ENCODE data around the gene HMGXB3.
"Not testable (repeated sequence)": the region's sequence is repeated elsewhere in the genome, so short reads cannot be mapped to it uniquely, and the experiment has no call there.

HMGXB3 gene

DNA sequence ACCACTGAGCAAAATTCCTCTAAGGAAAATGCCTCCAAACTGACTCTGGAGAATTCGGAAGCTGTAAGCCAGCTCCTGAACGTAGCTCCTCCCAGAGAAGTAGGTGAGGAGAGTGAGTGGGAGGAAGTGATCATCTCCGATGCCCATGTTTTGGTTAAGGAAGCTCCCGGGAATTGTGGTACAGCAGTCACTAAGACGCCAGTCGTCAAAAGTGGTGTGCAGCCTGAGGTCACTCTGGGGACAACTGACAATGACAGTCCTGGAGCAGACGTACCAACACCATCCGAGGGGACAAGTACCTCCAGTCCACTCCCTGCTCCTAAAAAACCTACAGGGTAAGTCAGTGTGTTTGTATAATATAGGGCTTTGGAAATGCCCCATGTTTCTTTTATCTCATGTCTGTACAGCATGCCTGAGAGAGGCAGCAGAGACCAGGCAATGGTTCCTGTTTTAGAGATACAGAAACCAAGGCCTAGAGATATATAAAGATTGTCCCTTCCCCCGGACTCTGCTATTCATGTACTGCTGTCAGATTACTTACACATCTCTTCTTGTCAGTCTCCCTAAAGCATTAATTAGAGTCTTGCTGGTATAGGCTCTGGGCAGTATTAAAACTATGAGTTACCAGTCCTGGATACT lies 23.9 kb downstream of the HMGXB3 start:
- peaks cover 35% of the 10 kb centered on the region for H3K4me1 ChIP-seq (ENCODE audit: low read length)
- H4K20me1 ChIP-seq (ENCODE audit: insufficient read depth, low read length) = no peaks in the 10 kb centered on the region
- peaks cover 28% of the 10 kb centered on the region for H3K79me2 ChIP-seq (ENCODE audit: low read length)
- DNase-seq = no peak
- no peak overlapping the region for H3K4me2 ChIP-seq (ENCODE audit: low read depth, low read length)
- H3K27me3 ChIP-seq (replicated peaks; ENCODE audit: insufficient read depth, low read length) = no peaks in the 10 kb centered on the region
- TF ChIP-seq, protein P1, sequence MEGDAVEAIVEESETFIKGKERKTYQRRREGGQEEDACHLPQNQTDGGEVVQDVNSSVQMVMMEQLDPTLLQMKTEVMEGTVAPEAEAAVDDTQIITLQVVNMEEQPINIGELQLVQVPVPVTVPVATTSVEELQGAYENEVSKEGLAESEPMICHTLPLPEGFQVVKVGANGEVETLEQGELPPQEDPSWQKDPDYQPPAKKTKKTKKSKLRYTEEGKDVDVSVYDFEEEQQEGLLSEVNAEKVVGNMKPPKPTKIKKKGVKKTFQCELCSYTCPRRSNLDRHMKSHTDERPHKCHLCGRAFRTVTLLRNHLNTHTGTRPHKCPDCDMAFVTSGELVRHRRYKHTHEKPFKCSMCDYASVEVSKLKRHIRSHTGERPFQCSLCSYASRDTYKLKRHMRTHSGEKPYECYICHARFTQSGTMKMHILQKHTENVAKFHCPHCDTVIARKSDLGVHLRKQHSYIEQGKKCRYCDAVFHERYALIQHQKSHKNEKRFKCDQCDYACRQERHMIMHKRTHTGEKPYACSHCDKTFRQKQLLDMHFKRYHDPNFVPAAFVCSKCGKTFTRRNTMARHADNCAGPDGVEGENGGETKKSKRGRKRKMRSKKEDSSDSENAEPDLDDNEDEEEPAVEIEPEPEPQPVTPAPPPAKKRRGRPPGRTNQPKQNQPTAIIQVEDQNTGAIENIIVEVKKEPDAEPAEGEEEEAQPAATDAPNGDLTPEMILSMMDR (IDR thresholded peaks at IDR 0.05; ENCODE audit: low read length) = peak; percentile 16; the same call in 1 of the 2 replicates
- no peak for TF ChIP-seq EZH2phosphoT487 (IDR thresholded peaks at IDR 0.05; ENCODE audit: low read length)
- no peak overlapping the region for H3K4me3 ChIP-seq (ENCODE audit: low read length)
- H3K36me3 ChIP-seq (replicated peaks; ENCODE audit: insufficient read depth, low read length) = peaks cover 8% of the 10 kb centered on the region; the same call in 1 of the 2 replicates
- no peak overlapping the region for H3K27ac ChIP-seq (ENCODE audit: low read length)
- H3K9me2 ChIP-seq (replicated peaks; ENCODE audit: insufficient read depth, low read length) = no peaks in the 10 kb centered on the region
- no peak overlapping the region for H3K9ac ChIP-seq (ENCODE audit: low read length)
- H2AFZ ChIP-seq (ENCODE audit: low read length) = no peak overlapping the region
- H3F3A ChIP-seq (ENCODE audit: insufficient read depth, low read length) = peaks cover 29% of the 10 kb centered on the region
- H3K9me3 ChIP-seq (replicated peaks; ENCODE audit: insufficient read depth, low read length) = no peaks in the 10 kb centered on the region

DNA sequence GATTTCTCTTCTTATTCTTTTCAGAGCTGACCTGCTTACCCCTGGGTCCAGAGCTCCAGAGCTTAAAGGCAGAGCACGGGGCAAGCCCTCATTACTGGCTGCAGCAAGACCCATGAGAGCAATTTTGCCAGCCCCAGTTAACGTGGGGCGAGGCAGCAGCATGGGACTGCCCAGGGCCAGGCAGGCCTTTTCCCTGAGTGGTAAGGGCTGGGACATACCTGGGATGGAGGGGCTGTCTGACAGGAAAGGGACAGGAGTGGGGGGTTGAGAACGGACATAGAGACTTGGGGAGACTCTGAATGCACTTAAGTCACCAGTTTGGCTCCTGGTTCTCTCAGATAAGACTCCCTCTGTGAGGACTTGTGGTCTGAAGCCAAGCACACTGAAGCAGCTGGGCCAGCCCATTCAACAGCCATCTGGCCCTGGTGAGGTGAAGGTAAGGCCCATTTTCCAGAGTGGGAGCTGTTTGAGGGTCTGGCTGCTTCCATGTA lies 26.2 kb downstream of the HMGXB3 start:
- peaks cover 17% of the 10 kb centered on the region for H3K79me2 ChIP-seq (ENCODE audit: low read length)
- no peaks in the 10 kb centered on the region for H3K9me2 ChIP-seq (replicated peaks; ENCODE audit: insufficient read depth, low read length)
- H3F3A ChIP-seq (ENCODE audit: insufficient read depth, low read length) = peaks cover 8% of the 10 kb centered on the region; the same call in 1 of the 2 replicates
- H3K4me1 ChIP-seq (ENCODE audit: low read length) = peaks cover 13% of the 10 kb centered on the region
- no peak overlapping the region for H3K4me3 ChIP-seq (ENCODE audit: low read length)
- H3K27ac ChIP-seq (ENCODE audit: low read length) = no peak overlapping the region
- no peaks in the 10 kb centered on the region for H3K27me3 ChIP-seq (replicated peaks; ENCODE audit: insufficient read depth, low read length)
- DNase-seq = no peak
- H3K9ac ChIP-seq (ENCODE audit: low read length) = no peak overlapping the region
- peaks cover 19% of the 10 kb centered on the region; the same call in 1 of the 2 replicates for H3K36me3 ChIP-seq (replicated peaks; ENCODE audit: insufficient read depth, low read length)
- no peaks in the 10 kb centered on the region for H4K20me1 ChIP-seq (ENCODE audit: insufficient read depth, low read length)
- no peak overlapping the region for H2AFZ ChIP-seq (ENCODE audit: low read length)
- H3K9me3 ChIP-seq (replicated peaks; ENCODE audit: insufficient read depth, low read length) = no peaks in the 10 kb centered on the region
- H3K4me2 ChIP-seq (ENCODE audit: low read depth, low read length) = no peak overlapping the region
- TF ChIP-seq EZH2phosphoT487 (IDR thresholded peaks at IDR 0.05; ENCODE audit: low read length) = no peak
- TF ChIP-seq, protein P1 (IDR thresholded peaks at IDR 0.05; ENCODE audit: low read length) = no peak
- no peak for TF ChIP-seq EZH2 (optimal IDR thresholded peaks at IDR 0.05; ENCODE audit: low read depth, low read length)

DNA sequence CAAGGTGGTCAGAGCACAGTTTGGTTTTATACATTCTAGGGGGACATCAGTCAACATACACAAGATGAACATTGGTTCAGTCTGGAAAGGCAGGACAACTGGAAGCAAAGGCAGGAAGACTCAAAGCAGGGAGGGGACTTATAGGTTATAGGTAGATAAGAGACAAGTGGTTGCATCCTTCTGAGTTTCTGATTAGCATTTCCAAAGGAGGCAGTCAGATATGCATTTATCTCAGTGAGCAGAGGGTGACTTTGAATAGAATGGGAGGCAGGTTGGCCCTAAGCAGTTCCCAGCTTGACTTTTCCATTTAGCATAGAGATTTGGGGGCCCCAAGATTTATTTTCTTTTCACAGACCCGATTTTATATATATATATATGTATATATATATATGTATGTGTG lies 27.5 kb downstream of the HMGXB3 start:
- not testable (repeated sequence) for DNase-seq; H3K9ac ChIP-seq (ENCODE audit: low read length); H4K20me1 ChIP-seq (ENCODE audit: insufficient read depth, low read length); H3K4me3 ChIP-seq (ENCODE audit: low read length); H3K9me3 ChIP-seq (replicated peaks; ENCODE audit: insufficient read depth, low read length); H3K27ac ChIP-seq (ENCODE audit: low read length); H2AFZ ChIP-seq (ENCODE audit: low read length); H3K4me2 ChIP-seq (ENCODE audit: low read depth, low read length); H3K27me3 ChIP-seq (replicated peaks; ENCODE audit: insufficient read depth, low read length); H3K9me2 ChIP-seq (replicated peaks; ENCODE audit: insufficient read depth, low read length); H3K4me1 ChIP-seq (ENCODE audit: low read length); H3F3A ChIP-seq (ENCODE audit: insufficient read depth, low read length)
- Histone ChIP-seq H3K79me2 (ENCODE audit: low read length) (peaks cover 12% of the 10 kb centered on the region), H3K36me3 (replicated peaks; ENCODE audit: insufficient read depth, low read length) (peaks cover 26% of the 10 kb centered on the region; the same call in 1 of the 2 replicates)

DNA sequence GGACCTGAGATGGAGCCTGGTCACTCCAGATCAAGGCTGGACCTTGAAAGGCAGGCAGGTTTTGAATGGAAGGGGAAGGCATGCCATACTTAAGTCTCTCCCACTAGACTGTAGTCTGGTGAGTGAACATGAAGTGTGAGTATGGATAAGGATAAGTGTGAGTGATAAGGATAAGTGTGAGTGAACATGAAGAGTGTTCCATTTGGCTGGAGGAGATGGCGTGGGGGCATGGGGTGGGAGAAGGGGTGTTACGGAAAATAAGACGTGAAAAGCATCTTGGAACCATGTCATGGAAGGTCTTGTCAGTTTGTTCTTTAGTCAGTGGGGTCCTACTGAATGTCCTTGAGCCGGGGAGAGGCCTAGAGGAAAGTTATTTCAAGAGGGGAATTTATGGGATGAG lies 32.8 kb downstream of the HMGXB3 start:
- Histone ChIP-seq H3K9me2 (replicated peaks; ENCODE audit: insufficient read depth, low read length) (no peaks in the 10 kb centered on the region), H3K27me3 (replicated peaks; ENCODE audit: insufficient read depth, low read length) (no peaks in the 10 kb centered on the region), H4K20me1 (ENCODE audit: insufficient read depth, low read length) (no peaks in the 10 kb centered on the region), H3K36me3 (replicated peaks; ENCODE audit: insufficient read depth, low read length) (peaks cover 25% of the 10 kb centered on the region; the same call in 1 of the 2 replicates), H3K27ac (ENCODE audit: low read length) (no peak overlapping the region), H2AFZ (ENCODE audit: low read length) (no peak overlapping the region), H3K9ac (ENCODE audit: low read length) (no peak overlapping the region), H3K4me3 (ENCODE audit: low read length) (no peak overlapping the region), H3K4me2 (ENCODE audit: low read depth, low read length) (no peak overlapping the region), H3K79me2 (ENCODE audit: low read length) (peaks cover 4% of the 10 kb centered on the region; the same call in 1 of the 2 replicates), H3K9me3 (replicated peaks; ENCODE audit: insufficient read depth, low read length) (no peaks in the 10 kb centered on the region), H3F3A (ENCODE audit: insufficient read depth, low read length) (peaks cover 8% of the 10 kb centered on the region; the same call in 1 of the 2 replicates), H3K4me1 (ENCODE audit: low read length) (peaks cover 22% of the 10 kb centered on the region)
- TF ChIP-seq, protein P1 (IDR thresholded peaks at IDR 0.05; ENCODE audit: low read length) = no peak
- TF ChIP-seq EZH2 (optimal IDR thresholded peaks at IDR 0.05; ENCODE audit: low read depth, low read length) (no peak), EZH2phosphoT487 (IDR thresholded peaks at IDR 0.05; ENCODE audit: low read length) (no peak)
- no peak for DNase-seq

All from MM.1S (cell line).